ENCODE data around the gene PEPD.
"Not testable (repeated sequence)": the region's sequence is repeated elsewhere in the genome, so short reads cannot be mapped to it uniquely, and the experiment has no call there.

The PEPD gene

DNA sequence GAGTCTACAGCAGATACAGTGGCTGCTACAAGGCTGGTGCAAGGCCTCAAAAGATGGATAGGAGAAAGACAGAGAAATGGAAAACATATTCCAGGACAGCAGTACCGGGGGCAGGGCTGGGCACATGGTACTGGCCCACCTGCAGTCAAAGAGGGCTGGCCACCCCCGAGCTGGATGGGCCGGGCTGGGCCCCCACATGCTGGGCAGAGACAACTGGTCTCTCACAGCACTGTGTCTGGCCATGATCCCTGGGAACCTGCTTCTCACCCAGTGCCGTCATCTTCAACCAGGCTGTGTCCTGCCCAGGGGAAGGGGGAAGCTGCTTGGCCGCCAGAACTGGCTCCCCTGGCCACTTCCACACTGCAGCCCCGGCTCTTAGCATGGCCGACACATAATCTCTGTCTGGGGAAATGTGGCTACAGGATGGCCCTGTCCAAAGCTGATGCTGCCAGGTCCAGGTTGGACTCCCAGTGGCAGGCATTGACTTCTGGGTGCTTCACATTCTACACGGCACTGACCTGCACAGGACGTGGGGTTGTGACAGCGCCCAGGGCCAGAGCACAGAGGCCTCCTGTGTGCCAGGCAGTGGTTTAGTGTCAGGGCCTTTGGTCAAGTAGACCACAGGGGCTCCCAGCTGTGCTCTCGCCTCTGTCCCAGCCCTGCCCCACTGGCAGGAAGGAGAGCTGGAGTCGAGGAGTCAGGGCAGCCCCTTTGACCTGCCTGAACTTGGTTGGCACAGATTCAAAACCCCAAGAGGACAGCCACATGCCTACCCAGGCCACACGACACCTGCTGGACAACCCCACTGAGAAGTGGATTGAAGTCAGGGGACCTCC is 21.7 kb downstream of the PEPD start:
- in situ Hi-C loops (cut with HindIII; ENCODE audit: low sequenced_read_pairs) = no loop called here

DNA sequence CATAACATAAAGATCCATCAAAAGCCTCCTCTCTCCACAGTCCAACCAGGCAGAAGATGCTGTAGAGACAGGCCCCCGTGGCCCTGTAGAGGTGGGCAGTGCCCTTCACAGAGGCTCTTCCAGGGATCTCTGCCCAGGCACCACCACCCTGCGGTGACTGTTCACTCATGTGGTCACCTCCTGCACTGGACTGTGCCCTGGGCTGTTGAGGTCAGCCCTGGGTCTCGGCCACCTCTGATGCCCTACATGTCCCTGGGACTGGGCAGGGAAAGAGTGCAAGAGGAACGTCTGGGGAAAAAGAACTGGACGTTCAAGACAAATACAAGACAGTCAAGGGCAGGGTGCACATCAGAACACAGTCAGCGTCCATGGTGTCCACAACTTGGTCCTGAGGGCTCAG is 22.3 kb downstream of the PEPD start:
- in situ Hi-C loops (cut with HindIII; ENCODE audit: low sequenced_read_pairs) = no loop called here

DNA sequence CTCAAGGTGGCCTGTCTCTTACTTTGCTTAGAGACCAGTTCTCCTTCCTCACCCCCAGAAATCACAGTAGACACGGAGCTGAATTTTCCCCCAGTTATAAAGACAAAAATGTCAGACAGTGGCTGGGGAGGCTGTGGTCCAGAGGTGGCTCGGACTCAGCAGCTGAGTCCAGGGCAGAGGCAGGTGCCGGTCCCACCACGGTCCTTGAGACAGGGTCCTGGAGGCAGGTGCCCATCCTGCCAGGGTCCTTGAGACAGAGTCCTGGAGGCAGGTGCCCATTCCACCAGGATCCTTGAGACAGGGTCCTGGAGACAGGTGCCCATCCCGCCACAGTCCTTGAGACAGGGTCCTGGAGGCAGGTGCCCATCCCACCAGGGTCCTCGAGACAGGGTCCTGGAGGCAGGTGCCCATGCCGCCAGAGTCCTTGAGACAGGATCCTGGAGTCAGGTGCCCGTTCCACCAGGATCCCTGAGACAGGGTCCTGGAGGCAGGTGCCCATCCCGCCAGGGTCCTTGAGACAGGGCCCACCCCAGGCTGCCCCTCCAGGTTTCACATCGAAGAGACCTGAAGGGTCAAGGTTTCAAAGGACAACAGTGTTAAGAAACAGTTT is 23.1 kb downstream of the PEPD start:
- in situ Hi-C loops (cut with HindIII; ENCODE audit: low sequenced_read_pairs) = no loop called here

DNA sequence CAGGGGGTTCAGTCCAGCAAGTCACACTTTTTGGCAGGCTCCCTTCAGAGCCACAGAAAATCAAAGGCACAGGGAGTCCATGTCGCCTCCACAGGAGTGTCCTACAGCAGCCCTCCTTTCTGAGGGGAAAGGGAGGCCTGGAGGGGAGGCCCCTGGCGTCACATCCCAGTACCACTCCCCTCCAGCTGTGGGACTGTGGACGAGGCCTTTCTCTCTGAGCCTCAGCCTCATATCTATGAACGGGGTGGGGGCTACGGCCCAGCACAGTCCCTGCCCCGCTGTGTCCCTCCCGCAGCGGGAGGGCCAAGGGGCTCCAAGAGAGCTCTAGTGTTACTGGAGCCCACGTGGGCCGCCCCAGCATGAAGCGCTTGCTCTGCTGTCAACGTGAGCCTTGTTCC is 23.8 kb downstream of the PEPD start:
- in situ Hi-C loops (cut with HindIII; ENCODE audit: low sequenced_read_pairs) = no loop called here

- in situ Hi-C loops (cut with HindIII; ENCODE audit: low sequenced_read_pairs) = no loop called here
These were observed 24.3 kb downstream of the PEPD start for GRCh38 chr19:33497131-33497777.

- in situ Hi-C loops (cut with HindIII; ENCODE audit: low sequenced_read_pairs) = no loop called here
These were observed 25.3 kb downstream of the PEPD start for GRCh38 chr19:33496038-33496895.

- in situ Hi-C loops (cut with HindIII; ENCODE audit: low sequenced_read_pairs) = no loop called here
These were observed 28.0 kb downstream of the PEPD start for GRCh38 chr19:33493401-33494275.

DNA sequence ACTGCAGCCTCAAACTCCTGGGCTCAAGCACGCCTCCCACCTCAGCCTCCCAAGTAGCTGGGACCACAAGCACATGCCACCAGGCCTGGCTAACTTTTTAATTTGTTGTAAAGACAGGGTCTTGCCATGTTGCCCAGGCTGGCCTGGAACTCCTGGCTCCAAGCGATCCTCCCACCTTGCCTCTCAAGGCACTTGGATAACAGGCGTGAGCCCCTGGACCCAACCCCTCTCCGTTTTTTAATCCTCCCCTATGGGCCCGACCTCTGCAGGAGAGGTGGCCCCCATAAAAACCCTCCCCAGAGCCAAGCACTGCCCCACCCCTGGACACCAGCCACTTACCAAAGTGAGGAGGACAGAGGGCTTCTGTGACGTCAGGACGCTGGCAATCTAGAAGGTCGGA is 28.6 kb downstream of the PEPD start:
- in situ Hi-C loops (cut with HindIII; ENCODE audit: low sequenced_read_pairs) = no loop called here

GRCh38 chr19:33492090-33492489 is 29.5 kb downstream of the PEPD start:
- in situ Hi-C loops (cut with HindIII; ENCODE audit: low sequenced_read_pairs) = no loop called here

DNA sequence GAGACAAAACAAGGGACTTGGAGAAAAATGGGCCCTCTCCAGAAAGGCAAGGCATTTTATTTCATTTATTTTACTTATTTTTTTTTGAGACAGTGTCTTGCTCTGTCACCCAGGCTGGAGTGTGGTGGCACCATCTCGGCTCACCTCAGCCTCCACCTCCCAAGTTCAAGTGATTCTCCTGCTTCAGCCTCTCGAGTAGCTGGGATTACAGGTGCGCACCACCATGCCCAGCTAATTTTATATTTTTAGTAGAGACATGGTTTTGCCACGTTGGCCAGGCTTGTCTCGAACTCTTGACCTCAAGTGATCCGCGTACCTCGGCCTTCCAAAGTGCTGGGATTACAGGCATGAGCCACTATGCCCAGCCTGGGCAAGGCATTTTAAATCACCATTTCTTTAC is 31.0 kb downstream of the PEPD start:
- in situ Hi-C loops (cut with HindIII; ENCODE audit: low sequenced_read_pairs) = not testable (repeated sequence)

GRCh38 chr19:33490041-33490451 is 31.5 kb downstream of the PEPD start:
- in situ Hi-C loops (cut with HindIII; ENCODE audit: low sequenced_read_pairs) = no loop called here

DNA sequence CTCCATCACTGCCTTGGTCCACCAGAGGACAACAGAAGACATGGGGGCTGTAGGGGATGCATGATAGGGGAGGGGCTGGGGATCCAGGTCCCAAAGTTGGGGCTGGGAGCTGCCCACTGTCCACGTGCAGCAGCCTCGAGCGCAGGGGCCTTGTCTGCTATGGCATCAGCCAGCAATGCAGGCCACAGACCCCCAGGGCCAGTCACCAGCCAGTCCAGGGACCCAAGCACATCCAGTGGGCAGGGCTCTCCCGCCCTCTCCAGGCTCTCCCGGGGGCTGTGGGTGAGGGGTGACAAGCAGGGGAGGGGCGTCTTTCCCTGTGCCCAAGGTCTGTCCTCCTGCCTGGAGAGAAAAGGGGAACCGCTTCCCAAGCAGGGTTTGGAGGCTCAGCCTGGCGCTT is 32.8 kb downstream of the PEPD start:
- in situ Hi-C loops (cut with HindIII; ENCODE audit: low sequenced_read_pairs) = no loop called here

GRCh38 chr19:33487901-33488800 is 33.4 kb downstream of the PEPD start:
- in situ Hi-C loops (cut with HindIII; ENCODE audit: low sequenced_read_pairs) = no loop called here

DNA sequence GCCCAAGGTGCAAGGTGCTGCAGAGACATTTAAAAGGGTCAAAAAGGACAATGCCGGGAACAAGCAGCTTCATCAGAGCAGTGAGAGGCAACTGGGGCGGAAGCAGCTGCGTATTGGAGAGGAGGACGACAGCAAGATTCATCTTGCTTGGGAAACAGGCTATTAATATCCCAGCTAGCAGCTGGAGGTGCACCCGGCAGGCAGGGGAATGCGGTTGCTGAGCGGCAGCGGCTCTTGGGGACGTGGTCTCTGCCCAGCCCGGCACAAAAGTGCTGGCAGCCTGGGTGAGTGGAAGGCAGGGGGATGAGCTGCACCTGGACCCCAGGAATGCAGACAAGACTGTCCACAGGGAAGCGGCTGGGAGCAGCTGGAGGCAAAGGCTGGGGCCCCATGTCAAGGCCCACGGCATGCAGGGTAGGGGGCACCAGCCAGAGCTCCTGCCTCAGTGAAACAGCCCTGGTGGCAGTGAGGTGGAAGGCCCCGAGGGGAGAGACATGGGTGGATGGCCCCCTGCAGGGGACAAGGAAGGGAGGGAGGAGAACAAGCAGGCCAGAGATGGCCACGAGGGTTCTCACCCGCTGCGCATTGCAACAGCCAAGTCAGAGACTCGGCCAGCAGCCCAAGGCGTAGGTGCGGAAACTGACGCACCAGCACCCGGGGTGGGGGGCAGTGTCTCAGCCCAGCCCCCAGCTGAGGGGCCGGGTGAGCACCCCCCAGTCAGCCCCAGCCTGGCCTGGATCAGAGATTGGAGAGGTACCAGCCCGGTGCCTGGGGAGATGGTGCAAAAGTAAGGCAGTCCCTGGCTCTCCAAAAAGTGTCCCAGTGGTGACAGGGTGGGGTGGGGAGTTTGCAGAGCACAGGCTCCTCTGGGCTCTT is 34.4 kb downstream of the PEPD start:
- in situ Hi-C loops (cut with HindIII; ENCODE audit: low sequenced_read_pairs) = no loop called here

GRCh38 chr19:33486407-33486806 is 35.2 kb downstream of the PEPD start:
- in situ Hi-C loops (cut with HindIII; ENCODE audit: low sequenced_read_pairs) = no loop called here

GRCh38 chr19:33484226-33484774 is 37.3 kb downstream of the PEPD start:
- in situ Hi-C loops (cut with HindIII; ENCODE audit: low sequenced_read_pairs) = loop anchor here (5.0 kb wide), 1 partner anchor 48 kb away; no protein-coding TSS in a partner anchor

DNA sequence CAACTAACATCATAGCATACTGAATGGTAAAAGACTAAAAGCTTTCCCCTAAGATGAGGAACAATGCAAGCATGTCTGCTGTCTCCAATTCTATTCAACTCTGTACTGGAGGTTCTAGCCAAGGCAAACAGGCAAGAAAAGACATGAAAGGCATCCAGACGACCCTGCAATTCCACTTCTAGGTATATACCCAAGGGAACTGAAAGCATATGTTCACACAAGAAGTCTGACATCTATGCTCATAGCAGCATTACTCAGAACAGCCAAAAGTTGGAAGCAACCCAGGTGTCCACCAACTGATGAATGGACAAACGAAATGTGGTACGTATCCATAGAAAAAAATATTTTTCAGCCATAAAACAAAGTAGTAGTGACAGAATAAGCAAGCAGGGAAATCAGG is 39.1 kb downstream of the PEPD start:
- in situ Hi-C loops (cut with HindIII; ENCODE audit: low sequenced_read_pairs) = loop anchor here (5.0 kb wide), 1 partner anchor 50 kb away; no protein-coding TSS in a partner anchor

- in situ Hi-C loops (cut with HindIII; ENCODE audit: low sequenced_read_pairs) = loop anchor here (5.0 kb wide), 1 partner anchor 50 kb away; no protein-coding TSS in a partner anchor
These were observed 39.7 kb downstream of the PEPD start for GRCh38 chr19:33481863-33482262.

All from endothelial cell of hepatic sinusoid (primary cell).